A549 (cell line): ENCODE results near the gene FAM47E. TPM values are rescaled to one million over a fixed set of nuclear protein-coding genes. Genes with fewer than 3 reads are reported as not detected.

ENCODE experiments used
- ATAC-seq, 2 experiments: fragments of 200-7000 bp in 1 of 2; fragments of >200 bp in 1 of 2; cut with Nextera tagmentation in 1 of 2; cut with Tn5 transposase in 1 of 2; 3 replicates each; pipeline versions ENCODE4 v1.8.0 to v1.9.1; 2018 to 2020; ENCODE audit warnings: mild to moderate bottlenecking in 1 of 2, moderate library complexity in 1 of 2
- CTCF ChIA-PET: fragments of 300-600 bp; sonication (Branson Sonifier 250); formaldehyde crosslinking; extraction: SDS; loops from one replicate; lab custom pipeline; 2021; ENCODE audit warnings: antibody characterized with exemption, inconsistent platforms; lab: Yijun Ruan, JAX
- POLR2A ChIA-PET: fragments of 350-600 bp; formaldehyde crosslinking; extraction: SDS; loops from one replicate; lab custom pipeline; 2021; ENCODE audit warnings: antibody characterized with exemption, inconsistent platforms; lab: Yijun Ruan, JAX
- DNase-seq, 2 experiments: peaks; one replicate each; pipeline versions ENCODE4 v3.0.0 to v3.0.0-alpha.2; 2011 to 2016; ENCODE audit warnings: low read depth in 1 of 2, low spot score in 1 of 2
- FAIRE-seq: peaks from 2 replicates; lab custom pipeline; 2011; peaks lifted over from hg19 to GRCh38; lab: Jason Lieb, UNC
- H3K27ac ChIP-seq, 2 experiments: fragments of >200 bp; sonication (Bioruptor Twin); formaldehyde crosslinking; 3 replicates each; pipeline ENCODE4 v1.5.1; 2016 to 2017
- H3K4me1 ChIP-seq: fragments of >200 bp; sonication (Bioruptor Twin); formaldehyde crosslinking; 3 replicates; pipeline ENCODE4 v1.6.1; 2016
- H3K4me2 ChIP-seq: fragments of >200 bp; sonication (Bioruptor Twin); formaldehyde crosslinking; 3 replicates; pipeline ENCODE4 v1.6.1; 2016
- H3K4me3 ChIP-seq: fragments of >200 bp; sonication (Bioruptor Twin); formaldehyde crosslinking; 3 replicates; pipeline ENCODE4 v1.5.1; 2016
- H3K9me3 ChIP-seq: fragments of >200 bp; sonication (Bioruptor Twin); formaldehyde crosslinking; 3 replicates; pipeline ENCODE4 v1.6.1; 2016
- CHD4 ChIP-seq: fragments of 200-600 bp; sonication (generic); IDR thresholded peaks from 2 replicates; pipeline ENCODE4 v1.6.1; 2016; ENCODE audit warnings: antibody characterized with exemption, mild to moderate bottlenecking, borderline replicate concordance
- EHF ChIP-seq: fragments of 250-450 bp; sonication (Bioruptor Pico); IDR thresholded peaks from 2 replicates; pipeline ENCODE4 v1.5.0; 2020; ENCODE audit warnings: mild to moderate bottlenecking
- EHMT2 ChIP-seq: fragments of 200-600 bp; sonication (generic); IDR thresholded peaks from 2 replicates; pipeline ENCODE4 v1.6.1; 2016; ENCODE audit warnings: antibody characterized with exemption, low read depth, mild to moderate bottlenecking, moderate library complexity
- FOSL2 ChIP-seq, 2 experiments: fragments of 450-650 bp in 1 of 2; fragments of >200 bp in 1 of 2; sonication (Bioruptor Twin) in 1 of 2; formaldehyde crosslinking; IDR thresholded peaks; 2 replicates each; pipeline versions ENCODE4 v1.5.0 to v1.6.1; 2016 to 2020; ENCODE audit warnings: mild to moderate bottlenecking in 1 of 2, moderate library complexity in 1 of 2
- HDAC2 ChIP-seq: fragments of 200-600 bp; sonication (generic); IDR thresholded peaks from 2 replicates; pipeline ENCODE4 v1.6.1; 2016
- HEYL ChIP-seq: fragments of 250-450 bp; sonication (Bioruptor Pico); IDR thresholded peaks from 2 replicates; pipeline ENCODE4 v1.8.0; 2021; ENCODE audit warnings: mild to moderate bottlenecking, moderate library complexity
- HOXA7 ChIP-seq: fragments of 250-450 bp; sonication (Bioruptor Pico); IDR thresholded peaks from 2 replicates; pipeline ENCODE4 v1.5.0; 2020; ENCODE audit warnings: mild to moderate bottlenecking, moderate library complexity
- HOXB5 ChIP-seq: fragments of 250-450 bp; sonication (Bioruptor Pico); IDR thresholded peaks from 2 replicates; pipeline ENCODE4 v1.5.0; 2020; ENCODE audit warnings: mild to moderate bottlenecking, moderate library complexity
- JUNB ChIP-seq: fragments of >200 bp; sonication (Bioruptor Twin); formaldehyde crosslinking; IDR thresholded peaks from 2 replicates; pipeline ENCODE4 v1.6.1; 2016
- KDM5A ChIP-seq: fragments of 200-600 bp; sonication (generic); IDR thresholded peaks from 2 replicates; pipeline ENCODE4 v1.6.1; 2016; ENCODE audit warnings: antibody characterized with exemption, mild to moderate bottlenecking
- NFE2L2 ChIP-seq: fragments of 150-350 bp; conservative IDR thresholded peaks from 2 replicates; pipeline ENCODE4 v1.6.1; 2014; ENCODE audit warnings: low read length
- RARB ChIP-seq: fragments of 250-450 bp; sonication (Bioruptor Pico); IDR thresholded peaks from 2 replicates; pipeline ENCODE4 v1.8.0; 2021; ENCODE audit warnings: mild to moderate bottlenecking, moderate library complexity
- RCOR1 ChIP-seq: fragments of 150-350 bp; IDR thresholded peaks from 2 replicates; pipeline ENCODE4 v1.6.1; 2014; ENCODE audit warnings: antibody characterized with exemption, low read length, low read depth
- SMC3 ChIP-seq: fragments of >200 bp; sonication (Bioruptor Twin); formaldehyde crosslinking; IDR thresholded peaks from 3 replicates; pipeline ENCODE4 v1.6.1; 2018; ENCODE audit warnings: inconsistent platforms
- TFCP2L1 ChIP-seq: fragments of 250-450 bp; sonication (Bioruptor Pico); IDR thresholded peaks from 2 replicates; pipeline ENCODE4 v1.5.0; 2021; ENCODE audit warnings: mild to moderate bottlenecking
- ZFP36 ChIP-seq: fragments of 450-650 bp; IDR thresholded peaks from 2 replicates; pipeline ENCODE4 v1.6.1; 2014; ENCODE audit warnings: borderline replicate concordance; ENCODE audit not compliant: partially characterized antibody
- WGBS: methylation state at CpG from one replicate; pipeline ENCODE4 v1.1.6; 2017; ENCODE audit errors: missing lambda C conversion rate; 5-methylcytosine and 5-hydroxymethylcytosine counted together
- polyA plus RNA-seq, 4 experiments: library from polyadenylated mRNA; depleted of rRNA in 3 of 4; stranded (reverse); fragments of >200 nt; fragmentation: RNase III in 1 of 4; extraction: RNeasy Plus Mini Kit Qiagen cat#74134 plus additional on column Dnase treatment in 1 of 4; gene quantifications; 2 replicates in 3 of 4; 3 replicates in 1 of 4; pipeline ENCODE4 v1.2.3, GENCODE V29; 2011 to 2017
- TF ChIP-seq, protein P1 (sequence below): IDR thresholded peaks from 2 replicates; pipeline ENCODE4 v1.6.1; 2012
- TF ChIP-seq, protein P2 (sequence below): fragments of >200 bp; sonication (Bioruptor Twin); formaldehyde crosslinking; IDR thresholded peaks from 3 replicates; pipeline ENCODE4 v1.6.1; 2016
- TF ChIP-seq, protein P3 (sequence below): fragments of 150-350 bp; IDR thresholded peaks from 2 replicates; pipeline ENCODE4 v1.6.1; 2014; ENCODE audit warnings: low read depth, mild to moderate bottlenecking, low read length
- TF ChIP-seq, protein P4 (sequence below): fragments of 250-450 bp; sonication (Bioruptor Pico); IDR thresholded peaks from 2 replicates; pipeline ENCODE4 v1.5.0; 2021; ENCODE audit warnings: mild to moderate bottlenecking, moderate library complexity, borderline replicate concordance
- TF ChIP-seq, protein P5 (sequence below): fragments of >200 bp; sonication (Bioruptor Twin); formaldehyde crosslinking; IDR thresholded peaks from 2 replicates; pipeline ENCODE4 v1.6.1; 2016
- TF ChIP-seq, protein P6 (sequence below): fragments of >200 bp; sonication (Bioruptor Twin); formaldehyde crosslinking; IDR thresholded peaks from 3 replicates; pipeline ENCODE4 v1.5.1; 2016

Gene FAM47E
- polyA plus RNA-seq, 2 of the 4 experiments (the other 2 are of a cell fraction): 0.23 to 0.85 TPM

DNA sequence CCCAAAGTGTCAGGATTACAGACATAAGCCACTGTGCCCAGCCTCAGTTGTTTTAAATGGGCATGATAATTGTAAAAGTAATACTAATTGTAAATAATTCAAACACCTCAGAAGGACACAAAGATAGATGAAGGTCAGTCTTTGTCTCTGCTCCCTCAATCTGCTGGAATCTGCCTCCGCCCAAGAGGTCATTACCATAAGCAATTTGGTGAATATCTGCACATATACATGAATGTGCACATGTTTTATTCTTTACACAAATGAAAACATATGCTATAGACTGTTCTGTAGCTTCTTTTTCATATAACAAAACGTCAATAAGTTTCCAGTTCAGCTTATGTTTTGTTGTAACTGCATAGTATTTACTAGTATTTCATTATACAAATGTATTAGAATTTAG is 62.0 kb downstream of the FAM47E start:
- no peaks in the 10 kb centered on the region for H3K9me3 ChIP-seq
- TF ChIP-seq JUNB (no peak), SMC3 (no peak), EHMT2 (no peak), EHF (CRISPR knock-in tag) (no peak), TFCP2L1 (CRISPR knock-in tag) (no peak), ZFP36 (no peak), NFE2L2 (no peak), HEYL (CRISPR knock-in tag) (no peak), KDM5A (no peak), HOXB5 (CRISPR knock-in tag) (no peak), FOSL2 (IDR thresholded peaks at IDR 0.05) (no peak), FOSL2 (CRISPR knock-in tag; IDR thresholded peaks at IDR 0.05) (no peak), RARB (CRISPR knock-in tag) (no peak), HOXA7 (CRISPR knock-in tag) (no peak)
- TF ChIP-seq, protein P1, sequence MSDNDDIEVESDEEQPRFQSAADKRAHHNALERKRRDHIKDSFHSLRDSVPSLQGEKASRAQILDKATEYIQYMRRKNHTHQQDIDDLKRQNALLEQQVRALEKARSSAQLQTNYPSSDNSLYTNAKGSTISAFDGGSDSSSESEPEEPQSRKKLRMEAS: no peak
- TF ChIP-seq, protein P2, sequence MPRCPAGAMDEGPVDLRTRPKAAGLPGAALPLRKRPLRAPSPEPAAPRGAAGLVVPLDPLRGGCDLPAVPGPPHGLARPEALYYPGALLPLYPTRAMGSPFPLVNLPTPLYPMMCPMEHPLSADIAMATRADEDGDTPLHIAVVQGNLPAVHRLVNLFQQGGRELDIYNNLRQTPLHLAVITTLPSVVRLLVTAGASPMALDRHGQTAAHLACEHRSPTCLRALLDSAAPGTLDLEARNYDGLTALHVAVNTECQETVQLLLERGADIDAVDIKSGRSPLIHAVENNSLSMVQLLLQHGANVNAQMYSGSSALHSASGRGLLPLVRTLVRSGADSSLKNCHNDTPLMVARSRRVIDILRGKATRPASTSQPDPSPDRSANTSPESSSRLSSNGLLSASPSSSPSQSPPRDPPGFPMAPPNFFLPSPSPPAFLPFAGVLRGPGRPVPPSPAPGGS: no peak
- TF ChIP-seq, protein P3, sequence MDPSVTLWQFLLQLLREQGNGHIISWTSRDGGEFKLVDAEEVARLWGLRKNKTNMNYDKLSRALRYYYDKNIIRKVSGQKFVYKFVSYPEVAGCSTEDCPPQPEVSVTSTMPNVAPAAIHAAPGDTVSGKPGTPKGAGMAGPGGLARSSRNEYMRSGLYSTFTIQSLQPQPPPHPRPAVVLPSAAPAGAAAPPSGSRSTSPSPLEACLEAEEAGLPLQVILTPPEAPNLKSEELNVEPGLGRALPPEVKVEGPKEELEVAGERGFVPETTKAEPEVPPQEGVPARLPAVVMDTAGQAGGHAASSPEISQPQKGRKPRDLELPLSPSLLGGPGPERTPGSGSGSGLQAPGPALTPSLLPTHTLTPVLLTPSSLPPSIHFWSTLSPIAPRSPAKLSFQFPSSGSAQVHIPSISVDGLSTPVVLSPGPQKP: no peak
- TF ChIP-seq, protein P4, sequence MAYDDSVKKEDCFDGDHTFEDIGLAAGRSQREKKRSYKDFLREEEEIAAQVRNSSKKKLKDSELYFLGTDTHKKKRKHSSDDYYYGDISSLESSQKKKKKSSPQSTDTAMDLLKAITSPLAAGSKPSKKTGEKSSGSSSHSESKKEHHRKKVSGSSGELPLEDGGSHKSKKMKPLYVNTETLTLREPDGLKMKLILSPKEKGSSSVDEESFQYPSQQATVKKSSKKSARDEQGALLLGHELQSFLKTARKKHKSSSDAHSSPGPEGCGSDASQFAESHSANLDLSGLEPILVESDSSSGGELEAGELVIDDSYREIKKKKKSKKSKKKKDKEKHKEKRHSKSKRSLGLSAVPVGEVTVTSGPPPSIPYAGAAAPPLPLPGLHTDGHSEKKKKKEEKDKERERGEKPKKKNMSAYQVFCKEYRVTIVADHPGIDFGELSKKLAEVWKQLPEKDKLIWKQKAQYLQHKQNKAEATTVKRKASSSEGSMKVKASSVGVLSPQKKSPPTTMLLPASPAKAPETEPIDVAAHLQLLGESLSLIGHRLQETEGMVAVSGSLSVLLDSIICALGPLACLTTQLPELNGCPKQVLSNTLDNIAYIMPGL (CRISPR knock-in tag): no peak
- ChIA-PET POLR2A (no interaction called here), CTCF (interaction anchor here (1.4 kb wide), 1 partner anchor 24 kb away, joined by 3 read pairs; no protein-coding TSS in a partner anchor)
- no peaks in the 10 kb centered on the region for H3K4me1 ChIP-seq
- H3K27ac ChIP-seq: no peak overlapping the region
- WGBS: 50% methylated on average over 2 of the region's 2 CpGs
- no peak for FAIRE-seq
- H3K4me2 ChIP-seq: no peak overlapping the region
- ATAC-seq: no peak
- DNase-seq: no peak
- H3K4me3 ChIP-seq: no peak overlapping the region

DNA sequence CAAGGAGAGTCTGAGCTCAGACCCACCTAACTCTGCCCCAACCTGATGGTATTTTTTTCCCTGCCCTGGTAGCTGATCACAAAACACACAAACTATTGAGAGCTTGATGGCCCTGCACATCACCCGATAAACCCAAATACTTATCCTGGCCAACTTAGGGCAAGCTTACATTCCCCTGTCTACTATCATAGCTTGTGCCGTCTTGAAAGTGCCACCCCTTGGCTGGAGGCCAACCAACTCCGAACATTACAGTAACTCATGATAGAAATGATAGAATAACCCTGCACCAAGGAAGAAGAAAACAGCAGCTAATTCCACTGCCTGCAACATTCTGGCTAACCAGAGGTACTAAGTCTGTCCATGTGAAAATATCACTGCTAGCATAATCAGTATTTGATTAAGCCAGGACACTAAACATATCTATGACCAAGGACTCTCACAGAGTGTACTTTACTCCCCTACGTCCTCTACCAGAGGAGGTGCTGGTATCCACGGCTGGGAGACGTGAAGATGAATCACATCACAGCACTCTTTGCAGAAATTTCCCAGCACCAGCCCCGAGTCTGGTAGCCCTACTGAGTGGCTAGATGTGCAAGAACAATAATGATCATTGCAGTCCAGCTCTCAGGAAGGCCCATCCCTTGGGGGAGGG is 63.9 kb downstream of the FAM47E start:
- FAIRE-seq (no peak), DNase-seq (no peak), ATAC-seq (no peak)
- Histone ChIP-seq H3K9me3 (peaks cover 9% of the 10 kb centered on the region; the same call in 1 of the 3 replicates), H3K4me1 (no peaks in the 10 kb centered on the region), H3K27ac (no peak overlapping the region), H3K4me2 (no peak overlapping the region), H3K4me3 (no peak overlapping the region)
- TF ChIP-seq RCOR1: no peak
- TF ChIP-seq, protein P5, sequence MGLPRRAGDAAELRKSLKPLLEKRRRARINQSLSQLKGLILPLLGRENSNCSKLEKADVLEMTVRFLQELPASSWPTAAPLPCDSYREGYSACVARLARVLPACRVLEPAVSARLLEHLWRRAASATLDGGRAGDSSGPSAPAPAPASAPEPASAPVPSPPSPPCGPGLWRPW: no peak
- no peak for TF ChIP-seq HDAC2
- TF ChIP-seq CHD4: no peak
- TF ChIP-seq, protein P6, sequence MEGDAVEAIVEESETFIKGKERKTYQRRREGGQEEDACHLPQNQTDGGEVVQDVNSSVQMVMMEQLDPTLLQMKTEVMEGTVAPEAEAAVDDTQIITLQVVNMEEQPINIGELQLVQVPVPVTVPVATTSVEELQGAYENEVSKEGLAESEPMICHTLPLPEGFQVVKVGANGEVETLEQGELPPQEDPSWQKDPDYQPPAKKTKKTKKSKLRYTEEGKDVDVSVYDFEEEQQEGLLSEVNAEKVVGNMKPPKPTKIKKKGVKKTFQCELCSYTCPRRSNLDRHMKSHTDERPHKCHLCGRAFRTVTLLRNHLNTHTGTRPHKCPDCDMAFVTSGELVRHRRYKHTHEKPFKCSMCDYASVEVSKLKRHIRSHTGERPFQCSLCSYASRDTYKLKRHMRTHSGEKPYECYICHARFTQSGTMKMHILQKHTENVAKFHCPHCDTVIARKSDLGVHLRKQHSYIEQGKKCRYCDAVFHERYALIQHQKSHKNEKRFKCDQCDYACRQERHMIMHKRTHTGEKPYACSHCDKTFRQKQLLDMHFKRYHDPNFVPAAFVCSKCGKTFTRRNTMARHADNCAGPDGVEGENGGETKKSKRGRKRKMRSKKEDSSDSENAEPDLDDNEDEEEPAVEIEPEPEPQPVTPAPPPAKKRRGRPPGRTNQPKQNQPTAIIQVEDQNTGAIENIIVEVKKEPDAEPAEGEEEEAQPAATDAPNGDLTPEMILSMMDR: no peak
- WGBS: 79% methylated on average over 6 of the region's 7 CpGs
- CTCF ChIA-PET: interaction anchor here (1.0 kb wide), 4 partner anchors 9 to 136 kb away, joined by 3 to 4 read pairs (median 3); partner anchors contain the start of gene STBD1
- POLR2A ChIA-PET: no interaction called here
